Dedifferentiated amniotic fluid mesenchymal stem cell (primary cell): ENCODE measurements around the gene GNPTAB.

Experiments used
- DNase-seq: peaks from one replicate; pipeline ENCODE4 v3.0.0-alpha.2; 2016; ENCODE audit errors: extremely low spot score

Gene GNPTAB

GRCh38 chr12:101772012-101772775 is 58.6 kb downstream of the GNPTAB start:
- DNase-seq: no peak

- DNase-seq: no peak
Observed at GRCh38 chr12:101769865-101770264, 60.9 kb downstream of the GNPTAB start.

DNA sequence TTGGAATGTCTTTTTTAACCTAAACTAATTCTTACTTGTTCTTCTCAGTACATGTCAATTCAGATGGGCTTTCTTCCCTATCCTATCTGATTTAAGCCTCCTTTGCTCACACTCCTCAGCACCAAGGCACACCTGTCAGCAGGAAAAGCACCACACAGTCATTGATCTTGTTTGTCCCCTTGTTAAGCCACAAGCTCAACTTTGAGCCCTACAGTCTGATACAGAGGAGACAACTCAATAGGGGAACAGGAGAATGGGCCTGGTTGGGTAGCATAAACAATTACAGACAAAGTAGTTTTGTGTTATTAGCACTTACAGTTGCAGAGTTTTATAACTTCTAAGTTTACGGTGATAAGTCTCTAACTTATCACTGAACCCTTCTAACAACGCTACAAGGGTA is 62.0 kb downstream of the GNPTAB start:
- DNase-seq: no peak

DNA sequence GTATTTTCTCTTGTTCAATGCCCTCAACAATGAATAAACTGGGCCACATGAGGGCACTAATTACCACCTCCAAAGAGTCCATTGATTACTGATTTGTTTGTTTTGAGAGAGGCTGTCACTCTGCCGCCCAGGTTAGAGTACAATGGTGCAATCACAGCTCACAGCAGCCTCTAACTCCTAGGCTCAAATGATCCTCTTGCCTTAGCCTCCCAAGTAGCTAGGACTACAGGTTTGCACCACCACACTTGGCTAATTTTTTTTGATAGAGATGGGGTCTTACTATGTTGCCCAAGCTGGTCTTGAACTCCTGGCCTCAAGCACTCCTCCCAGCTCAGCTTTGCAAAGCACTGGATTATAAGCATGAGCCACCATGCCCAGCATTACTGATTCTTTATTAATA is 63.2 kb downstream of the GNPTAB start:
- DNase-seq: no peak

DNA sequence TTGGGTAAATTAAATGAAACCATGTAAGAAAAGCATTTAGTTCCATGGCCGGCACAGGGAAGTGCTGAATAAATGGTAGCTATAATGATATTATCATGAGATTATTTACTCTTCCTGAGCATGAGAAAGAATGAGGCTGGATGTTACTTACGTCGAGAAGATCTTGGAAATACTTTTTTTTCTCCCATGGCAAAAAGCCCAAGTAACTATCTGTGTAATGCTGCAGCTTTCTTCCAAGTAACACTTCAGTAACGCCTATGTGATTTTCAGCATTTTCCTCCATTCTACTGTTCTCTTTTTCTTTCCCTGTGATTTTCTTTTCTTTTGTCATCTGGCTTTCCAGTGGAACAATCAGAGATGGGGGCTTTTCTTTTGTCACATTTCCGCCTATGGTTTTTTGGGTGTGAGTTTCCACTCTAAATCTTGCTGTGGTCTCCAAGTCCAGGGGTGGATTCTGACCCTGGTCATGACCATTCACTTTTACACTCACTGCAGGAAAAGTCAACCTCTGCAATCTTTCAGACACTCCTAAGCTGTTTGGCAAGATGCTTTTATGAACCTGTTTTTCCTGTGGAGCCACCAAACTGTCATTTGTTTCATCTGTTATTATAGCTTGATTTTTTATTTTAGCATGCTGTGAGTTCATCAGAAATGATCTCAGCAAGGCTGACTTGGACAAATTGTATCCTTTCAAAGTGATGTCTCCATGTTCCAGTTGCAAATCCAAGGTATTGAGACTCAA is 66.5 kb downstream of the GNPTAB start:
- no peak for DNase-seq

- no peak for DNase-seq
Observed at GRCh38 chr12:101763246-101763931, 67.4 kb downstream of the GNPTAB start.

DNA sequence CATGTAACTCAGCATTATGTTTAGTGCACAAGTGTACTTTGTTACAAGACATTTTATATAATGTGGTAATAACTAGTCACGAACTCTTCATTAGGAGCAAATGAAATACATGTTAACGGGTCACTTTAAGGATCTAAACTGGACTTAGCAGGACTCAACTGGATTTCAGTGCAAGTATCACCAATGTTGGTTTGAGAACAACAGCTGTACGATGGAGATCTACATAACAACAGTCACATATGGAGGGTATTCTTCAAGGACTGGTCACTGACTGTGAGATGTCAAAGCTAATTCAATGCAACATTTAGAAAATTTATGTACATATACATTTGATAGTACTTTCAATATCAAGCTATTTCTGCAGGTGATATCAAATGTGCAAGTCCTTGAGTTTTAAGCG is 69.0 kb downstream of the GNPTAB start:
- DNase-seq: no peak

- DNase-seq: no peak
Observed at GRCh38 chr12:101761350-101761749, 69.4 kb downstream of the GNPTAB start.

DNA sequence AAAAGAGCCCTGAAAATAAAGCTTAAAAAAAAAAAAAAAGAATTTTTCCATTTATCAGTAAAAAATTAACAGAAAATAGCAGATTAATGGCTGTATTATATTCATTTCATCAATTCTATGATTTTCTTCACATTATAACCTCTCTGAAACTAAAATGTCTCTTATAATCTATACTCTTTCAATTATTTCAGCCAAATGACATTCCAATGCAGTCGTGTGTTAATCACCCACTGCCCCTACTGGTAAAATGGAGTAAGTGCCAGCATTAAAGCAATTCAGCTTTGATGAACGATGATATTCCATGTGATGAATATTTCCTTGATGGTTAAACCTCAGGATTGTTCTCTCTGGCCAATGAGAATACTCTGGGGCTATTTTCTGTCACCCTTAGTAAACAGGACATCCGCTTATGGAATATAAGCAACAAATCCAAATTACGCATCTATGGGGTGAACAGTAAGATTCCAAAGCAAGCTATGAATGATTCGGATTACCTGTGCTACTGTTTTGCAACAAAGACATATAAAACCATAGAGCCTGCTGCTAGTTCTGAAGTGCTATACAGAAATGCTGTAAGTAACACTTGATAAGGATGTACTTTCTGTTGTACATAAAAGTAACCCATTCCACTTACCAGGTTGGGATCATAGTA is 71.2 kb downstream of the GNPTAB start:
- peak; percentile 23 for DNase-seq

DNA sequence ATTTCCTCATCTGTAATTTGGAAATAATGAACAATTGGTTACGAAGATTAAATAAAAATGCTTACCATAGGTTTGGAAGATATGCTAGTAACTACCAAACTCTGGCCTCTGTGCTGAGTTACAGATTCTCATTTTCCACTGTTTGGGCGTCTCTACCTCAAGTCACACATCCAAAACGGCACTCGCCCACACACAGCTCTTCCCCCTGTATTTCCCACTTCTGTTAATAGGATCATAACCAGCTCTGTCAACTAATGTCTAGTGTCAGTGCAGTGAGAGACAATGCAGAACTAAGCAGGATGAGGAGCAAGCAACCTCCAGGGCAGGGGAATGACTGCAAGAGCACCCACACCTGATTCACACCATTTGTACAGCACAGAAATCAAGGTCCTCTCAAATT is 80.6 kb downstream of the GNPTAB start:
- DNase-seq: no peak

DNA sequence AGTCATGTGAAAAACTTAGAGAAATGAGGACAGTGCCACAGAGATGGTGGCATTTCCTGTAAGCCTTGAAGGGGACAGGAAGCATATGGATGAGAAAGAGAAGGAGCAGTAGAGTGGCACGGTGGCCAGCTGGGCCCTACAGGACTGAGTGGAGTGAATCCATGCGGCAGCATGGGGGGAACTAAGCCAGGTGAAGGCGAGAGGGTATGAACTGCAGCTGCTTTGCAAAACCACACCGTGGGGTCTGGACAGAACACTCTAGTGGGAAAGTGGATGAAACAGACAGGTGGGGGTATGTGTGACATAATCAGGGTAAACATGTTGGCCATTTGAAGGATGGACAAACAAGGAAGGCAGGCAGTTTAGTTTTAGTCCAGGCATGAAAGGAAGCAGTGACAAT is 81.1 kb downstream of the GNPTAB start:
- DNase-seq: no peak

DNA sequence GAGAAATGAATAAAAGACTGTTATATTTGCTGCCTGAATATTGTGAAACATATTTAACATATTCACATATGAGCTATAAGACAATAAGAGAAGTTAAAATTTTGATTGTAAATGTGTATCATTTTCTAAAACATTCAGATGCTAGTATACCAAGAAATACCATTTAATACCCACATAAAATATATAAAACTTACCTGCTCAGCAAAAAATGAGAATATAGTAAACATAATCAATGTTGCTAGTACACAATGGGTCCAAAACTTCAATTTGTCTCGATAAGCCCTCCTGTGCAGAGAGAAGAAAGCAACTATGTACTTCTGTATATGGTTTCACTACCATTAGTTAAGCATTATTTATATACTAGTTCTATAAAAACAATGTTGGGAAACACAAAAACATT is 81.9 kb downstream of the GNPTAB start:
- no peak for DNase-seq

- no peak for DNase-seq
Observed at GRCh38 chr12:101747697-101748096, 83.1 kb downstream of the GNPTAB start.

DNA sequence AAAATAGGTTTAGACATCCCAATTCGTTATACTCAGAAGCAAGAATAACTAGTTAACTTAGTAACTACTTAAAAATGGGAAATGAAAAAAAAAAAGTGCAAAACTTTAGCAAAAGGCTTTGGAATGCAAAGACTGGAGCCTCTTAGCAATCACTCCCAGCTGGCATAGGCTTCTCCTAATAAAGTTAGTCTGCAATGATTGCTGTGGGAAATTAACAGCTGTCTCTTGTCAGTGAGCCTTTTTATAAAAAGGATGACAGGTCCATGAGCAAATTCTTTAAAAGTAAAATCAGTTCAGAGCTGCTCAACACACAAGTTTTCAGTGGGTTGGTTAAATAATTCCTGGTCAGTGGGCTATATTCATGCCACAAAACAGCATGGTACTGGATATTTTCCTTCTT is 84.1 kb downstream of the GNPTAB start:
- peak; percentile 54 for DNase-seq

GRCh38 chr12:101746196-101746595 is 84.6 kb downstream of the GNPTAB start:
- no peak for DNase-seq

DNA sequence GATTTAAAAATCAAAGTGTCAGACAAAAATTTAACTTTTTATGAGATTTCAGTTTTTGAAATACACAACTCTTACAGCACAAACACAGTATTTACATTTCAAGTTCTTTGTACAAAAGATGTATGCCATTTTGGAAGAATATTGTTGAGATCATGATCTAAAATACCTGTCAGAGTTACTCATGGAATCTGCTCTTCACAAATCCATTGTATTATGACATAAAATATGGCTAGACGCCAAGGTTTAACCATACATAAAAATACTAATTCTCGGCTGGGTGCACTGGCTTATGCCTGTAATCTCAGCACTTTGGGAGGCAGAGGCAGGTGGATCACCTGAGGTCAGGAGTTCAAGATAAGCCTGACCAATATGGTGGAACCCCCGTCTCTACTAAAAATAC is 85.3 kb downstream of the GNPTAB start:
- DNase-seq: no peak

DNA sequence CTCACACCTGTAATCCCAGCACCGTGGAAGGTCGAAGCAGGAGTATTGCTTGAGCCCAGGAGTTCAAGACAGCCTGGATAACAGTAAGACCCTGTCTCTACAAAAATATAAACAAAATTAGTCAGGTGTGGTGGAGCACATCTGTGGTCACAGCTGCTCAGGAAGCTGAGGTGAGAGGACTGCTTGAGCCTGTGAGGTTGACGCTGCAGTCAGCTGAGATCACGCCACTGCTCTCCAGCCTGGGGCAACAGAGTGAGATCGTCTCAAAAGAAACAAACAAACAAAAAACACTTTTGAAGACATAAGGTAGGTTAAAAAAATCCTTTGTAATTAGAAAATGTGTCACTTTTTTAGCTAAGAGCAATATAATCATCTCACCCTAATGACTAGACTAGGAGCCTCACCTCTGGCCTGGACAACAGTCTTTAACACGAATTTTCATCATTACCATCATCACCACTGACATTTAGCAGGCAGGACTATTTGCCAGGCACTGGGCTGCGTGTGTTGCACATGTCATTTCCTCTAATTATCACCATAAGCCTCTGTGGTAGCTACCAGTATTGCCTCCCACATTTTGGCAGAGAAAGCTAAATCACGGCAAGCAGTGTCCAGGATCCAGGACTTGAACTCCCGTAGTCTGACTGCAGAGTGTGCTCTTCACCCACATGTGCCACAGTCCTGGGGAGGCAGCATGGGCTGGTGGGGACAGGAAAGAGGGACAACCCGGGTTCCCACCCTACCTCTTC is 86.9 kb downstream of the GNPTAB start:
- no peak for DNase-seq

- DNase-seq: no peak
Observed at GRCh38 chr12:101743242-101743641, 87.5 kb downstream of the GNPTAB start.

DNA sequence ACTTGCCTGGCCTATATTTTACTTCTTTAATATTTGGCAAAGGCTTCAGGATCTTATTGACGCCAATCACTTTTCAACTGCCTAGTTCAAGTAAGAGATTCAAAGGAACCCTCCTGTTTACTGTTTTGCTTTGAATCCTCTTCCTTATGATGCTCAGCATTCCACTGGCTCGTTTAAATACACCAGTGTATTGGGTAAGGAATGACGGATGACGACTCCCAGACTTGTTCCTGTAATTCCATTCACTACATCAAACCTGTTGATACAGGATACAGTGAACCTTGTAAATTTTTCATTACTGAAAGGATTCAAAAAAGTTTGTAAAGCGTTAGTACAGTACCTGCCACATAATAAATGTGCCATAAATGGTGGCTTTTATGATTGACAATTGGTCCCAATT is 89.8 kb downstream of the GNPTAB start:
- no peak for DNase-seq

- no peak for DNase-seq
Observed at GRCh38 chr12:101740566-101740965, 90.2 kb downstream of the GNPTAB start.

DNA sequence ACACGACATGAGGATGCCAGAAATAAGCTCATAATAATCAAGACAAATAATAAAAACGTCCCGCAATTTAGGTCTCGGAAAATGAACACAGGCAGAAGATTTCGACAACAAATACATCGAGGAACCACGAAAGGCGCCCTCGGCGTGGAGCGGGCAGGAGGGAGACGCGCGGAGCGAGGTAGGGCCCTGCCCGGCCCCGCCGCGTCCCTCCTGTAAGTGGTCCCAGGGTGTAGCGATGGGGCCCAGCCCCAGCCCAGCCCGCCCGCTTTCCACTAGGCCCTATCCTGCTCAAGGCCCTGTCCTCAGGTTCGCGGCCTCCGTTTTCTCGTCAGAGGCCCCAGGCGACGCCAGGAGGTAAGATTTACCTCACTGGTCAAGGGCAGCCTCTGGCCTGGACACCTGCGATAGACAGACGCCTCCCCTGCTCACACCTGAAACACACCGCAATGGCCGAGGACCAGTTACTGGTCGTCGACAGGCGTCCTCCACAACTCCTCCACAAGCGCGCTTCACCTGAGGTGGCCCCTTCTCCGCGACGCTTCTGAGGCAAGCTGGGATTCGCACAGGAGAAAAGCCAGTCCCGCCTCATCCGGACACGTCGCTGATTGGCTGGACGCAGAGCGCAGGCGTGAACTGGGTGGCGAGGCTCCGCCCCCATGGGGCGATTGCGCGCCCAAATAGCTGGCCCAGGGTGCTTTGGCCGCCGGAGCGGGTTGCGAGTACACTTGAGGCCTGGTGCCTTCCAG is 91.7 kb downstream of the GNPTAB start, which contains the start of gene SYCP3:
Gene SYCP3, minus strand, starts transcription at position 543 of the 746 bp plus-strand sequence. CDS start 1,527 bp downstream, outside the sequence.
- no peak for DNase-seq
